ENCODE measurements around the gene STRC.
"Not testable (repeated sequence)": the region's sequence is repeated elsewhere in the genome, so short reads cannot be mapped to it uniquely, and the experiment has no call there.

Gene STRC

DNA sequence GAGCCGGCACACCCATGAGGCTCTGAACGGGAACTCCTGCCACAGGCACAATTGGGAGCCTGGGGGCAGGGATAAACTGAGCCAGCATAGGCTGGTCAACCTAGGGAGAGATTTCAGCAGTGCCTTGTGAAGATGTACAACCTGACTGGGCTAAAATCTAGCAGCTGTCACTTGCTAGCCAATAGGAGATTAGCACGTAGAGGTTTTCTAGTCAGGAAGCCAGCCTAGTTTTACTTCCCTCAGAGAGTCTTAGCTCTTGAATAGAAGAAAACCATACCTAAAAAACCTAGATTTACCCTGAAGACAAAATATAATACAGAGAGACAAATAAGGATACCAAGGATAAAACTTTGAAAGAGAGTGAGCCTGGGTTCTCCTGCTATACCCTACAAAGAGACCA is 55.8 kb downstream of the STRC start:
- DNase-seq = not testable (repeated sequence)

DNA sequence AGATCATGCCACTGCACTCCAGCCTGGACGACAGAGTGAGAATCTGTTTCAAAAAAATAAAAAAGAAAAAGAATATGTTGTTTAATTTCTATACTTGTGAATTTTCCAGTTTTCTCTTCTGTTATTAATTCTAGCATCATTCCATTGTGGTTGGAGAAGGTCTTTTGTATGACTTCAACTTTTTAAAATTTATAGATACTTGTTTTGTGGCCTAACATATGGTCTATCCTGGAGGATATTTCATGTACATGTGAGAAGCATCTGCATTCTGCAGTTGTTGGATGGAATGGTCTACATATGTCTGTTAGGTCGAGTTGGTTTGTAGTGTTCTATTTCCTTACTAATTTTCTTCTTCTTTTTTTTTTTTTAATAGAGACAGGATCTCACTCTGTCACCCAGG is 65.6 kb downstream of the STRC start:
- no peak for DNase-seq

DNA sequence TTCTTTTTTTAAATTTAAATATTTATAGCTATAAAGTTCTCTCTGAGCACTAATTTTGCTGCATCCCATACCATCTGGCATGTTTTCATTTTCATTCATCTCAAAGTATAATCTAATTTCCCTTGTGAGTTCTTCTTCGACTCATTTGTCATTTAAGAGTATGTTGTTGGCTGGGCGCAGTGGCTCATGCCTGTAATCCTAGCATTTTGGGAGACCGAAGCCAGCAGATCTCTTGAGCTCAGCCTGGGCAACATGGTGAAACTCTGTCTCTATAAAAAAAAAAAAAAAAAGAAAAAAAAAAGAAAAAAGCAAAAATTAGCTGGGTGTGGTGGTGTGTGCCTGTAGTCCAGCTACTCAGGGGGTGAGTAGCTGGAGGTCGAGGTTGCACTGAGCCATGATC is 66.3 kb downstream of the STRC start:
- DNase-seq = no peak

DNA sequence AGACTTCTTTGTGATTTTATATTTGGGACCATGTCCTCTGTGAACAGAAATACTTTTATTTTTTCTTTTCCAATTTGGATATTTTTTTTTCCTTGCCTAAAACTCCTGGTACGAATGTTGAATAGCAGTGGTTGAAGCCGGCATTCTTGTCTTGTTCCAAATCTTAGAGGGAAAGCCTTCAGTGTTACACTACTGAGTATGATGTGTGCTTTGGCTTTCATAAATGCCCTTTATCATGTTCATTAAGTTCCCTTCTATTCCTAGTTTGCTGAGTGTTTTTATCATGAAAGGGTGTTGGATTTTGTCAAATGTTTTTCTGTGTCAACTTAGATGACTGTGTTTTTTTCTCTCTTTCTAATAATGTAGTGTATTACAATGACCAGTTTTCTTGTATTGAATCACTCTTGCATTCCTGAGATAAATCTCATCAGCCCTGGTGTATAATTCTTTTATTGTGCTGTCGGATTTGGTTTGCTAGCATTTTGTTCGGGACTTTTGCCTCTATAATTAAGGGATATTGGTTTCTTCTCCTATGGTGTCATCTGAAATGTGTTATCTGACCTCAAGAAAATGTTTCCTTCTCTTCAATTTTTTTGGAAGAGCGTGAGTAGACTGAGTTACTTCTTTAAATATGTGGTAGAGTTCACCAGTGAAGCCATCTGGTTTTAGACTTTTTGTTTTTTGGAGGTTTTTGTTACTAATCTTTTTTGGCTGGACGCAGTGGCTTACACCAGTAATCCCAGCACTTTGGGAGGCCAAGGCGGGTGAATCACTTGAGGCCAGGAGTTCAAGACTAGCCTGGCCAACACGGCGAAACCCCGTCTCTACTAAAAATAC is 67.9 kb downstream of the STRC start:
- no peak for DNase-seq
